GM12891 (cell line): ENCODE measurements around the gene HMGB1.

Source experiments
- DNase-seq: peaks from one replicate; pipeline ENCODE4 v3.0.0; 2011; ENCODE audit warnings: low spot score; ENCODE audit not compliant: insufficient read length
- FAIRE-seq: peaks from 2 replicates; lab custom pipeline; 2011; peaks lifted over from hg19 to GRCh38; lab: Jason Lieb, UNC
- PAX5 ChIP-seq: IDR thresholded peaks from 2 replicates; pipeline ENCODE4 v1.6.1; 2011; ENCODE audit warnings: low read length, moderate library complexity, mild to moderate bottlenecking; ENCODE audit not compliant: insufficient read depth, severe bottlenecking
- POLR2A ChIP-seq: IDR thresholded peaks from 2 replicates; pipeline ENCODE4 v1.6.1; 2011; ENCODE audit warnings: low read depth, low read length, control low read depth
- POLR2AphosphoS5 ChIP-seq: IDR thresholded peaks from 2 replicates; pipeline ENCODE4 v1.6.1; 2011; ENCODE audit warnings: low read depth, low read length, control low read depth
- POU2F2 ChIP-seq: IDR thresholded peaks from 2 replicates; pipeline ENCODE4 v1.6.1; 2011; ENCODE audit warnings: low read depth, mild to moderate bottlenecking, control low read depth, low read length, moderate library complexity
- SPI1 ChIP-seq: IDR thresholded peaks from 2 replicates; pipeline ENCODE4 v1.6.1; 2011; ENCODE audit warnings: low read depth, low read length, control low read depth
- TAF1 ChIP-seq: IDR thresholded peaks from 2 replicates; pipeline ENCODE4 v1.6.1; 2011; ENCODE audit warnings: low read depth, low read length, control low read depth

HMGB1 gene

GRCh38 chr13:30418075-30418716 lies 47.5 kb downstream of the HMGB1 start:
- FAIRE-seq (peak; percentile 50), DNase-seq (no peak)
- TF ChIP-seq POLR2A (no peak), POLR2AphosphoS5 (no peak), SPI1 (no peak), TAF1 (no peak), PAX5 (no peak), POU2F2 (no peak)

DNA sequence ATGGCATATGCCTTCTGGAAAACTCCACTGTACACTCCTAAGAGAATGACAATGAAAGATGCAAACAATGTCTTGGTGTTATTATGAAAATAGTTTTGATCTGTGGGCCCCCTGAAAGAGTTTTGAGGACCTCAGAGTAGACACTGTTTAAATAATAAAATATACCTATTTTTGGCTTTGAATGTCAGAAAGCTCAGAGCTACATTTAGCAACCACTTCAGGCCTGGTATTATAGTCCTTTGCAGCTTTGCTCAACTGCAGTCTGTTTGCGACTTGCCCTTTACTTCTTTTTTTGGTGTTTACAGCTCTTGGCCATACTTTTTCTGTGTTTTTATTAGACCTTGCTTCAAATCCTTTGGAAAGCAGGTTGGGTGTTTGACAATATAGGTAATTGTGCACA lies 49.3 kb downstream of the HMGB1 start:
- FAIRE-seq, result peak; percentile 31
- TF ChIP-seq PAX5 (no peak), SPI1 (no peak), POU2F2 (no peak), POLR2AphosphoS5 (no peak), POLR2A (no peak), TAF1 (no peak)
- DNase-seq, result no peak

DNA sequence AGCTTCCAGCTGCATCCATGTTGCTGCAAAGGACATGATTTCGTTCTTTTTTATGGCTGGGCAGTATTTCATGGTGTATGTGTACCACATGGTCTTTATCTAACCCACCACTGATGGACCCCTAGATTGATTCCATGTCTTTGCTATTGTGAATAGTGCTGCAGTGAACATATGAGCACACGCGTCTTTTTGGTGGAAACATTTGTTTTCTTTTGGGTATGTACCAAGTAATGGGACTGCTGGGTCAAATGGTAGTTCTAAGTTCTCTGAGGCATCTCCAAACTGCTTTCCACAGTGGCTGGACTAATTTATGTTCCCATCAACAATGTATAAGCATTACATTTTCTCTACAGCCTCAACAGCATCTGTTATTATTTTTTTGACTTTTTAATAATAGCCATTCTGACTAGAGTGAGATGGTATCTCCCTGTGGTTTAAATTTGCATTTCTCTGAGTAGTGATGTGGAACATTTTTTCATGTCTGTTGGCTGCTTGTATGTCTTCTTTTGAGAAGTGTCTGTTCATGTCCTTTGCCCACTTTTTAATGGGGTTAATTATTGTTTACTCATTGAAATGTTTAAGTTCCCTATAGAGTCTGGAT lies 50.2 kb downstream of the HMGB1 start:
- DNase-seq (no peak), FAIRE-seq (peak; percentile 80)
- TF ChIP-seq PAX5, result peak; percentile 22
- no peak for TF ChIP-seq POLR2A
- TF ChIP-seq POLR2AphosphoS5, result no peak

DNA sequence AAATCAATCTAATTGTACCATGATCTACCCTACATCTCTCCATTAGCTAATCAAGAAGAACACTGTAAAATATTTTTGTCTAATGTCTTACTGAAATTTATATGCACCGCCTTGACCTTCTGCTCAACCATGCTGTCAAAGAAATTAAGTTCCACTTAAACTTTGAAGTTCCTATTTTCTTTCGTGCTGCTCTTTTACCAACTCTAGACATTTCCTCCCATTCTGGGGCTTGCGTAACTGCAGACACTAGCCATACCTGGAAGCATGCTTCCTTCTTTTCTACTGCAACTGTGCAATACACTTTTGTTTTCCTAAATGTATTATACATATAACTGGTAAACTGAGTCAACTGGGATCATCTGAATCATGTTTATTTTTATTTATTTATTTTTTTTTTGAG lies 51.9 kb downstream of the HMGB1 start:
- no peak for FAIRE-seq
- TF ChIP-seq POLR2AphosphoS5 (no peak), POLR2A (no peak)
- no peak for DNase-seq

DNA sequence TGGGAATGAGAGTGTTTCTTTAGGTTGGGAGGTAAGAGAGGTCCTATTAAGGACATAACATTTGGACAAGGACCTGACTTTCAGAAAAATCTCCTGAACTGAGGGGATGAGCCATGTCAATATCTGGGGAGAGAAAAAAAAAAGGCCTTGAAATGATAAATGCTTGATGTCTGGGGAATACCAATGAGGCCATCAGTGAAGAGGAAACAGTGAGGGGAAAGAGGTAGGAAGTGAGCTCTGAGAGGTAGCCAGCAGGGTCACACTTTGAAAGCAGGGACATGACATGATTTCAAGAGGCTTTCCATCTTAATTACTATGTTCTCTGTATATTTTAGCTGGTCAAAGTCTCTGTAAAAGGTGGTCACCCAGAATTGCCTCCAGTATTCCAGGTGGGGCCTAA lies 53.4 kb downstream of the HMGB1 start:
- TF ChIP-seq POLR2A (no peak), SPI1 (0 out of 2 replicates have a peak, but pooled peaks have one; percentile 11)
- FAIRE-seq (no peak), DNase-seq (no peak)

GRCh38 chr13:30410705-30411125 lies 55.0 kb downstream of the HMGB1 start:
- FAIRE-seq (no peak), DNase-seq (no peak)
- TF ChIP-seq PAX5 (no peak), SPI1 (no peak), POLR2A (no peak), TAF1 (no peak), POLR2AphosphoS5 (no peak), POU2F2 (no peak)

- FAIRE-seq (no peak), DNase-seq (no peak)
These were observed 55.6 kb downstream of the HMGB1 start for GRCh38 chr13:30409886-30410704.

GRCh38 chr13:30408319-30409101 lies 57.2 kb downstream of the HMGB1 start:
- DNase-seq (peak; percentile 87), FAIRE-seq (peak; percentile 98)
- 0 out of 2 replicates have a peak, but pooled peaks have one; percentile 14 for TF ChIP-seq POU2F2
- TF ChIP-seq TAF1, result no peak
- TF ChIP-seq POLR2AphosphoS5, result no peak

More at GRCh38 chr13:30409886-30410704, 55.6 kb downstream of the HMGB1 start:
- TF ChIP-seq PAX5 (no peak), TAF1 (no peak), SPI1 (no peak), POLR2AphosphoS5 (no peak), POLR2A (no peak), POU2F2 (no peak)

DNA sequence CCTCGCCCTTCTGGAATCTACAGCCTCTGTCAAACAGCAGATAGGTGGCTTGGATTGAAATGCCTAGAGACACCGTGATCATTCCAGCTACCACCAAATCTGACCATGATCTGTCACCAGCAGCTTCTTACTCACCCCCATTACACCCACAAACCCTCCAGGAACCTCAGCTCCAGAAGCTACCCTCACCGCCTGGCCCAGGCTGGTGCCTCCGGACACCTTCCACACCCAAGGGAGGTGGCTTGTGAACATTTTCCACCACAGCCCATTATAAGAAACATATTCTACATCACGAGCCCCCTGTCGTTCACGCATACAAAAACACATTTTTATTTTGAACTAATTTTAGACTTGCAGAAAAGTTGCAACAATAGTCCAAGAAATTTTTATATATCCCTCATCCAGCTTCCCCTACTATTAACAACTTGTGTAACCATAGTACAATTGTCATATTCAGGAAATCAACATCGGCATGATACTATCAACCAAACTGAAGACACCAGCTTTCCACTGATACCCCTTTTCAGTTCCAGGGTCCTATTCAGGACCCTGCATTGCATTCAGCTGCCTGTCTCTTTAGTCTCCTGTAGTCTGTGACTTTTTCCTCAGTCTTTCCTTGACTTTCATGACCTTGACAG lies 58.8 kb downstream of the HMGB1 start:
- TF ChIP-seq POU2F2, result no peak
- no peak for TF ChIP-seq TAF1
- TF ChIP-seq POLR2AphosphoS5, result no peak
- no peak for TF ChIP-seq POLR2A
- TF ChIP-seq SPI1, result no peak
- TF ChIP-seq PAX5, result no peak
- no peak for DNase-seq
- FAIRE-seq, result no peak
